Breast epithelium (tissue), 4 donors: ENCODE results near the gene ADAMTSL5. TPM values are rescaled to one million over a fixed set of nuclear protein-coding genes. Genes with fewer than 3 reads are reported as not detected.

ENCODE experiments used
- DNase-seq, 2 donors: peaks; one replicate each; pipeline ENCODE4 v3.0.0-alpha.2; 2019; ENCODE audit warnings: low spot score in 2 of 2
- H3K27ac ChIP-seq, 2 donors: fragments of 200-600 bp; sonication (generic) in 1 of 2; one replicate each; pipeline ENCODE4 v1.5.1; 2016 to 2019; ENCODE audit warnings: mild to moderate bottlenecking in 1 of 2
- H3K27me3 ChIP-seq, 2 donors: fragments of 200-600 bp; sonication (generic) in 1 of 2; one replicate each; pipeline versions ENCODE4 v1.5.1 to v1.6.0; 2017 to 2019; ENCODE audit warnings: control low read depth in 1 of 2, mild to moderate bottlenecking in 1 of 2
- H3K36me3 ChIP-seq: fragments of 200-600 bp; one replicate; pipeline ENCODE4 v1.5.1; 2019
- H3K4me1 ChIP-seq, 2 donors: fragments of 200-600 bp; sonication (generic); one replicate each; pipeline ENCODE4 v1.5.1; 2016 to 2019; ENCODE audit warnings: control low read depth in 1 of 2
- H3K4me3 ChIP-seq, 3 donors: fragments of 200-600 bp; sonication (generic); 1 replicate in 2 of 3; 2 replicates in 1 of 3; pipeline ENCODE4 v1.5.1; 2016 to 2019; ENCODE audit warnings: mild to moderate bottlenecking in 3 of 3, moderate library complexity in 2 of 3
- H3K9me3 ChIP-seq, 2 donors: fragments of 200-600 bp; sonication (generic) in 1 of 2; one replicate each; pipeline ENCODE4 v1.5.1; 2016 to 2019; ENCODE audit warnings: control low read depth in 1 of 2
- POLR2A ChIP-seq: fragments of 450-650 bp; IDR thresholded peaks from one replicate; pipeline ENCODE4 v1.6.1; 2016; ENCODE audit warnings: antibody characterized with exemption, mild to moderate bottlenecking, moderate library complexity
- POLR2AphosphoS5 ChIP-seq, 3 donors: sonication (generic); formaldehyde crosslinking; IDR thresholded peaks; one replicate each; pipeline ENCODE4 v1.6.1; 2017; ENCODE audit warnings: antibody characterized with exemption in 3 of 3
- intact Hi-C: fragments of 100-400 bp; cut with DNase I; formaldehyde crosslinking; loops from one replicate; pipeline ENCODE4 v1.15.1; 2023; ENCODE audit warnings: low total_unique reads
- total RNA-seq, 3 donors: library from RNA; depleted of rRNA; stranded (reverse); fragments of >200 nt; gene quantifications; one replicate each; pipeline ENCODE4 v1.1.0, GENCODE V29; 2016
- TF ChIP-seq, protein P1 (sequence below), 3 donors: fragments of 450-650 bp; IDR thresholded peaks; one replicate each; pipeline ENCODE4 v1.5.1; 2016 to 2017; ENCODE audit warnings: antibody characterized with exemption in 3 of 3, mild to moderate bottlenecking in 3 of 3, moderate library complexity in 3 of 3

The ADAMTSL5 gene
- total RNA-seq, 3 donors from 2014 or later: 1.3 to 3.5 (median 2.1) TPM

DNA sequence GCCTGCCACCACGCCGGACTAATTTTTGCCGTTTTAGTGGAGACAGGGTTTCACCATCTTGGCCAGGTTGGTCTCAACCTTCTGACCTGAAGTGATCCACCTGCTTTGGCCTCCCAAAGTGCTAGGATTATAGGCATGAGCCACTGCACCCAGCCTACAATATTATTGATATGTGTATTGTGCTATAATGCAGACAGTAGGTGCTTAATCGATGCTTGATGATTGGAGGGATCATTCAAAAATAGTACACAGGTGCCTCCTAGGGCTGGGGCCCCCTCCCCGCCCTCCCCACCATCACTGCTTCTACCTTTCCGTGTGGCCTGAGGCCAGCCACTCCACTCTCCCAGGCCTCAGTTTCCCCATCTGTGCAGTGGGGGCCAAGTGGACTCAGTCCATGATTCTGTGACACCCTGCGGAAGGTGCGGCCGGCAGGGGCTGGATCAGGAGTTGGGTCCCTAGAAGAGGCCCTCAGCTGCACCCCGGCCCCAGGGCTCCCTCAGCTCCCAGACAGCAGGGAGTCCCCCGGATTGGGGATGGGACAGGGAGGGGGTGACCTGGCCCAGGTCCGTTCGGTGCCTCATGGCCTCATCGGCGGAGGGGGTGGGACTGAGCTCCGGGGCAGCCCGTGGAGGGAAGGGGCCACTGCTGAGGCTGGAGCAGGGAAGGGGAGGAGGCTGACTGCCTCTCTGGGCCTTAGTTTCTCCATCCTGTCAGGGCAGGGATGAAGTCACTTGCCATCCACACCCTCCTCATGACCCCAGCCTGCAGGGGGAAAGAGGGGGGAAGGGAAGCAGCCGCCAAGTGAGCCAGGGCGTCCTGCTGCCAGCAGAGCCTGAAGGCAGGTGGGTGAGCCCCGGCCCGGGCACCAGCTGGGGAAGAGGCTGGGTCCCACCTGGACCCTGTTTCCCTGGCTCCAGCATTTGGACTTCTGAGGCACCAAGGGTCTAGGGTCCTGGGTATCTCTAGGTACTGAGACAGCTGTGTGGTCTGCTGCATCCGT, 1.2 kb downstream of the ADAMTSL5 start:
- H3K9me3 ChIP-seq: peaks cover 0 to 6% of the 10 kb centered on the region in 2 donors
- intact Hi-C loops: no loop called here
- H3K27ac ChIP-seq: peak overlapping the region in 1 of 2 donors; percentile 77
- H3K4me3 ChIP-seq: no peak overlapping the region
- TF ChIP-seq POLR2AphosphoS5 (IDR thresholded peaks at IDR 0.05) (no peak), POLR2A (no peak)
- TF ChIP-seq, protein P1, sequence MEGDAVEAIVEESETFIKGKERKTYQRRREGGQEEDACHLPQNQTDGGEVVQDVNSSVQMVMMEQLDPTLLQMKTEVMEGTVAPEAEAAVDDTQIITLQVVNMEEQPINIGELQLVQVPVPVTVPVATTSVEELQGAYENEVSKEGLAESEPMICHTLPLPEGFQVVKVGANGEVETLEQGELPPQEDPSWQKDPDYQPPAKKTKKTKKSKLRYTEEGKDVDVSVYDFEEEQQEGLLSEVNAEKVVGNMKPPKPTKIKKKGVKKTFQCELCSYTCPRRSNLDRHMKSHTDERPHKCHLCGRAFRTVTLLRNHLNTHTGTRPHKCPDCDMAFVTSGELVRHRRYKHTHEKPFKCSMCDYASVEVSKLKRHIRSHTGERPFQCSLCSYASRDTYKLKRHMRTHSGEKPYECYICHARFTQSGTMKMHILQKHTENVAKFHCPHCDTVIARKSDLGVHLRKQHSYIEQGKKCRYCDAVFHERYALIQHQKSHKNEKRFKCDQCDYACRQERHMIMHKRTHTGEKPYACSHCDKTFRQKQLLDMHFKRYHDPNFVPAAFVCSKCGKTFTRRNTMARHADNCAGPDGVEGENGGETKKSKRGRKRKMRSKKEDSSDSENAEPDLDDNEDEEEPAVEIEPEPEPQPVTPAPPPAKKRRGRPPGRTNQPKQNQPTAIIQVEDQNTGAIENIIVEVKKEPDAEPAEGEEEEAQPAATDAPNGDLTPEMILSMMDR (IDR thresholded peaks at IDR 0.05): no peak
- no peak for DNase-seq
- no peaks in the 10 kb centered on the region for H3K4me1 ChIP-seq
- H3K36me3 ChIP-seq: no peaks in the 10 kb centered on the region
- H3K27me3 ChIP-seq: peaks cover 6 to 10% of the 10 kb centered on the region in 2 donors

DNA sequence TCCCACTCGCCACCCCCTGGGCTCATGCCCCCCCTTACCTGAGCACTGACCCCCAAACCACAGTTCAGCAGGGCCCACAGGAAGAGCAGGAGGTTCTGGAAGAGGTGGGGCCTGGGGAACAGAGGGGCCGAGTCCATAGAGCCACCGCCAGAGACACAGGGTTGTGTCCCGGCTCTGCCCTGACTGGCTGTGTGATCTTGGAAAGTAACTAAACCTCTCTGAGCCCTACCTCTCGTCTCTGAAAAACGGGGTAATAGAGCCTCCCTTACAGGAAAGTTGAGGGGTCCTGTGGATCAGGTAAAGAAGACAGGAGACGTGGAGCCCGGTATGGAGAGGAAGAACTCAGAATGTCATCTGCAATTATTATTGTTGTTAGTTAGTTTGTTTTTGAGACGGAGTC, 2.0 kb downstream of the ADAMTSL5 start:
- no peaks in the 10 kb centered on the region for H3K36me3 ChIP-seq
- H3K9me3 ChIP-seq: peaks cover 0 to 6% of the 10 kb centered on the region in 2 donors
- intact Hi-C loops: no loop called here
- TF ChIP-seq POLR2AphosphoS5 (IDR thresholded peaks at IDR 0.05): no peak
- no peak for TF ChIP-seq POLR2A
- TF ChIP-seq, protein P1 (IDR thresholded peaks at IDR 0.05): no peak
- no peaks in the 10 kb centered on the region for H3K4me1 ChIP-seq
- H3K27ac ChIP-seq: peak overlapping the region; percentile 40 to 48
- H3K27me3 ChIP-seq: peaks cover 6 to 10% of the 10 kb centered on the region in 2 donors
- H3K4me3 ChIP-seq: no peak overlapping the region
- DNase-seq: no peak

DNA sequence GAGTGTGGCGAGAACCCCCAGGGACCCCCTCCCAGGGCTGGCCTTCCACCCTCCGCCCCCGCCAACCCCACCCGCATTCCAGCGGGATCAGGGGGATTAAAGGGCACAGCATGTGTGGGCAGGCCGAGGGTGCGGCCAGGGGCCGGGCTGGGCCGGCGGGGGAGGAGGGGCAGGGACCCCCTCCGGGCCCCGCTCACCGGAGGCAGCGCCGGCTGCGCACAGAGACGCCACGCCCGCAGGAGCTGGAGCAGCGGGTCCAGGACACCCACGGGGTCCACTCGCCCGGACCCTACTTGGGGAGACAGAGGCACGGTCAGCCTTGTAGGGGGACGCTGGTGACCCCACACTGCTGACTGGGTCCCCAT, 2.4 kb downstream of the ADAMTSL5 start:
- Histone ChIP-seq H3K36me3 (no peaks in the 10 kb centered on the region), H3K4me1 (no peaks in the 10 kb centered on the region), H3K27me3 (peaks cover 6 to 10% of the 10 kb centered on the region in 2 donors), H3K9me3 (peaks cover 0 to 6% of the 10 kb centered on the region in 2 donors), H3K27ac (peak overlapping the region; percentile 40 to 48), H3K4me3 (no peak overlapping the region)
- TF ChIP-seq POLR2AphosphoS5 (IDR thresholded peaks at IDR 0.05) (no peak), POLR2A (no peak)
- TF ChIP-seq, protein P1 (IDR thresholded peaks at IDR 0.05): no peak
- intact Hi-C loops: no loop called here
- no peak for DNase-seq

DNA sequence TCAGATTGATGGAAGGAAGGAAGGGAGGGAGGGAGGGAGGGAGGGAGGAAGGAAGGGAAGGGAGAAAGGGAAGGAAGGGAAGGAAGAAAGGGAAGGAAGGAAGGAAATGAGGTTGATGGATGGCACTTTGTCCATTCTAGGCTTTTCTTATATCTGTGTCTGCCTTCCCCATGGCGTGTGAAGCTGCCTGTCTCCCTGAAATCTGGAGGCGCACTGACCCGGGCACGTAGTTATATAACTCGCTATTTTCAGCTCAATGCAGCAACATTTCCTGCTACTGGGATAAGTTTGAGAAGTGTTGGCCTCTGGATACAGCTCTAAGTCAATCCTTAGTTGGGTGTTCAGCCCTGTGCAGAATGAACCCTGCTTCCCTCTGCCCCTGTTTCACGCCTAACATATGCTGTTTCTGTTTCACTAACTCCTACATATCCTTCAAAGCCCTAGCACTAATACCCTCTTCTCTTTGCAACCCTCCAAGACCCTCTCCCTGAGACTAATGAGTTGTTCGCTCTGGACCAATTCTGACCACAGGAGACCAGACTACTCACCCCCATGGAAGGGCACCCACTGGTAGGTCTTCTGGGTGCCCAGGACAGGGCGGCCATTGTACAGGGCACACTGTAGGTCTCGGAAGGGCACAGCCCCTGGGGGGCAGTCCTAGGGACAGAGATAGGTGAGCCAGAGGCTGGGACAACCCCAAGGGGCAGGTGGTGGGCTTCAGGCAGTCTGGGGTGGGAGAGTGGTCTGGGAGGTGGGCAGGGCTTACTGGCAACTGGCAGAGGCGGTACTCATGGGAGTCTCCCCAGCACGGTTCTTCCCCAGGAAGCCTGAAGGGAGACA, 3.0 kb downstream of the ADAMTSL5 start:
- no peaks in the 10 kb centered on the region for H3K36me3 ChIP-seq
- H3K27ac ChIP-seq: peak overlapping the region; percentile 40 to 48
- intact Hi-C loops: no loop called here
- no peak overlapping the region for H3K4me3 ChIP-seq
- no peak for DNase-seq
- H3K27me3 ChIP-seq: peaks cover 4 to 10% of the 10 kb centered on the region in 2 donors
- TF ChIP-seq POLR2AphosphoS5 (IDR thresholded peaks at IDR 0.05): no peak
- H3K9me3 ChIP-seq: peaks cover 0 to 6% of the 10 kb centered on the region in 2 donors
- H3K4me1 ChIP-seq: no peaks in the 10 kb centered on the region

DNA sequence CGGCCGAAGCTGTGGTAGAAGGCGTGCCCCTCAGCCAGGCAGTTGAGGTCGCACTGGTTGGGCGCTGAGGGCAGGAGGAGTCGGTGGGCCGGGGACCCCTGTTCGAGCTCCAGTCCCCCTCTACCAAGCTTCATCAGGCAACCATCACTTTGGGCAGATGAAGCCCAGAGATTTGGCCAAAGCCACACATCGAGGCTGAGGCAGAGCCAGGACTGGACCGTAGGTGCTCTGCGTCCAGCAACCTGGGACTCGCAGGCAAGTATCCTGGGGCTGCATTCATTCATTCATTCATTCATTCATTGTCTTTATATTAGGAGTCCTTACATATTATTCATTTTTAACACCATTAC, 4.3 kb downstream of the ADAMTSL5 start:
- Histone ChIP-seq H3K36me3 (no peaks in the 10 kb centered on the region), H3K4me1 (peaks cover 0 to 2% of the 10 kb centered on the region in 2 donors), H3K27ac (peak overlapping the region; percentile 91 to 95), H3K27me3 (peaks cover 3 to 5% of the 10 kb centered on the region in 2 donors), H3K9me3 (peaks cover 0 to 6% of the 10 kb centered on the region in 2 donors), H3K4me3 (peak overlapping the region in 2 of 3 donors; percentile 53 to 69)
- intact Hi-C loops: no loop called here
- DNase-seq: no peak
- no peak for TF ChIP-seq POLR2A
- no peak for TF ChIP-seq POLR2AphosphoS5 (IDR thresholded peaks at IDR 0.05)
- TF ChIP-seq, protein P1 (IDR thresholded peaks at IDR 0.05): no peak
